Measurements from ENCODE around the gene PCDHGA9. TPM values are rescaled to one million over a fixed set of nuclear protein-coding genes. Genes with fewer than 3 reads are reported as not detected.
"Not testable (repeated sequence)": the region's sequence is repeated elsewhere in the genome, so short reads cannot be mapped to it uniquely, and the experiment has no call there.

PCDHGA9 gene
- total RNA-seq, 2 experiments from 2014 or later: 0.09 TPM; not detected in 1

DNA sequence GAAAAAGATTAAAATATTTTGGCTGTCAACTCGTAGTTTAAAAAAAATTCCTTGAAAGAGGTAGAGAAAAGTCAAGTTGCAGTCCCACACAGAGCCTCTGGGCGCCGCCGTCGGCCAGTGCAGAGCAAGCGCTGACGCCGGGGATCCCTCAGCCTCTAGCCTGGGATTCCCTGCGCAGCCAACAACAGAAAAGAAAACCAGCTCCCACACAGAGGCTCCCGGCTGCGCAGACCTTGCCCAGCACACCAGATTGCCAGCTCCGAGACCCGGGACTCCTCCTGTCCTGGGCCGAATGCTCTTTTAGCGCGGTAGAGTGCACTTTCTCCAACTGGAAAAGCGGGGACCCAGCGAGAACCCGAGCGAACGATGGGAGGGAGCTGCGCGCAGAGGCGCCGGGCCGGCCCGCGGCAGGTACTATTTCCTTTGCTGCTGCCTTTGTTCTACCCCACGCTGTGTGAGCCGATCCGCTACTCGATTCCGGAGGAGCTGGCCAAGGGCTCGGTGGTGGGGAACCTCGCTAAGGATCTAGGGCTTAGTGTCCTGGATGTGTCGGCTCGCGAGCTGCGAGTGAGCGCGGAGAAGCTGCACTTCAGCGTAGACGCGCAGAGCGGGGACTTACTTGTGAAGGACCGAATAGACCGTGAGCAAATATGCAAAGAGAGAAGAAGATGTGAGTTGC lies 15.1 kb downstream of the PCDHGA9 start, which contains the start of gene PCDHGB7:
Gene PCDHGB7 (plus strand): TSS at position 184 of the 679 bp plus-strand sequence. CDS start 183 bp downstream, at position 367.
- peaks cover 40% of the 10 kb centered on the region for H3K36me3 Mint-ChIP-seq (ENCODE audit: low read depth)
- peak within 1 kb of the TSS; percentile 62 for H3K4me3 Mint-ChIP-seq
- peaks cover 75% of the 10 kb centered on the region for H3K27me3 Mint-ChIP-seq
- peak; percentile 79 for DNase-seq
- H3K9me3 Mint-ChIP-seq (ENCODE audit: low read depth): peaks cover 29% of the 10 kb centered on the region
- H3K27ac Mint-ChIP-seq, H3K4me1 Mint-ChIP-seq, POLR2A ChIA-PET: not testable (repeated sequence)
- CTCF ChIA-PET: interaction anchor here (0.6 to 2.8 kb wide), 16 partner anchors 9 to 1314 kb away, joined by 3 to 10 read pairs (median 5); partner anchors contain the start of genes PCDHGA12, PCDHGA9 and PCDHGB6
- peak; percentile 75 for ATAC-seq
- intact Hi-C loops (cut with DNase I, micrococcal nuclease): loop anchor here (1.0 kb wide), 3 partner anchors 107 to 147 kb away; no protein-coding TSS in a partner anchor

DNA sequence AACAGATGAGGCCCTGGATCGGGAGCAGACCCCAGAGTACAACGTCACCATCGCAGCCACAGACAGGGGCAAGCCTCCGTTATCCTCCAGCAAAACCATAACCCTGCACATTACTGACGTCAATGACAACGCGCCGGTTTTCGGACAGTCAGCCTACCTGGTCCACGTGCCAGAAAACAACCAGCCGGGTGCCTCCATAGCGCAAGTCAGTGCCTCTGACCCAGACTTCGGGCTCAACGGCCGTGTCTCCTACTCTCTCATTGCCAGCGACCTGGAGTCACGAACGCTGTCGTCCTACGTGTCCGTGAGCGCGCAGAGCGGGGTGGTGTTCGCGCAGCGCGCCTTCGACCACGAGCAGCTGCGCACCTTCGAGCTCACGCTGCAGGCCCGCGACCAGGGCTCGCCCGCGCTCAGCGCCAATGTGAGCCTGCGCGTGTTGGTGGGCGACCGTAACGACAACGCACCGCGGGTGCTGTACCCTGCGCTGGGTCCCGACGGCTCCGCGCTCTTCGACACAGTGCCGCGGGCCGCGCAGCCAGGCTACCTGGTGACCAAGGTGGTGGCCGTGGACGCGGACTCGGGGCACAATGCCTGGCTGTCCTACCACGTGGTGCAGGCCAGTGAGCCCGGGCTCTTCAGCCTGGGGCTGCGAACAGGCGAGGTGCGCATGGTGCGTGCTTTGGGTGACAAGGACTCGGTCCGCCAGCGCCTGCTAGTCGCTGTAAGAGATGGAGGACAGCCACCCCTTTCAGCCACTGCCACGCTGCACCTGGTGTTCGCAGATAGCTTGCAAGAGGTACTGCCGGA lies 16.7 kb downstream of the PCDHGA9 start:
- Mint-ChIP-seq H3K4me1 (peaks cover 6% of the 10 kb centered on the region), H3K4me3 (no peak overlapping the region), H3K27me3 (peaks cover 70% of the 10 kb centered on the region), H3K36me3 (ENCODE audit: low read depth) (peaks cover 39% of the 10 kb centered on the region), H3K27ac (no peak overlapping the region), H3K9me3 (ENCODE audit: low read depth) (peaks cover 34% of the 10 kb centered on the region)
- no peak for DNase-seq
- ATAC-seq: no peak
- intact Hi-C loops (cut with DNase I, micrococcal nuclease): no loop called here
- CTCF ChIA-PET: interaction anchor here (0.6 to 3.3 kb wide), 7 partner anchors 11 to 145 kb away, joined by 3 to 11 read pairs (median 3); partner anchors contain the start of gene PCDHGA12
- POLR2A ChIA-PET: no interaction called here

DNA sequence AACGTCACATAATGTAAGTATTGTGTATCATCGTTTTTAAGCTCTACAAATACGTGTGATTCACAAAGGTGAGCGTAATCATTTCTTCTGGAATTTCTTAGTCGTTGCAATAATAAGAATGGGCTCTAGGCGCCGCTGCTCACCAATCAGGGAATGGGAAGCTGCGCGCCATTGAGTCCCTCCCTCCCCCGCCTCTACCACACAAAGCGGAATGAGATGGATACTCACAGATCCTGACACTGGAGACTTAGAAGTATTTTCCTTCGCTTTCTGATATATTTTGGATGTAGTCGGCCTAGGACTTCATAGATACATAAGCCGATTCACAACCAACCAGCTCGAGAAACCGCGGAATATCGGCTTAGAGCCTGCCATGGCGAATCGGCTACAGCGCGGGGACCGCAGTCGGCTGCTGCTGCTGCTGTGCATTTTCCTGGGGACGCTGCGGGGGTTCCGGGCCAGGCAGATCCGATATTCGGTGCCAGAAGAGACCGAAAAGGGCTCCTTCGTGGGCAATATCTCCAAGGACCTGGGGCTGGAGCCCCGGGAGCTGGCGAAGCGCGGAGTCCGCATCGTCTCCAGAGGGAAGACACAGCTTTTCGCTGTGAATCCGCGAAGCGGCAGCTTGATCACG lies 18.4 kb downstream of the PCDHGA9 start, which contains the start of gene PCDHGA11:
Gene PCDHGA11 (plus strand): TSS at position 197 of the 634 bp plus-strand sequence. CDS start 177 bp downstream, at position 374.
- CTCF ChIA-PET: interaction anchor here (0.6 to 3.3 kb wide), 34 partner anchors 8 to 635 kb away, joined by 3 to 32 read pairs (median 4); partner anchors contain the start of genes PCDHA1, PCDHB16, PCDHGA10 and PCDHGA12
- Mint-ChIP-seq H3K9me3 (ENCODE audit: low read depth) (peaks cover 34% of the 10 kb centered on the region), H3K4me3 (peak within 1 kb of the TSS; percentile 69), H3K4me1 (peaks cover 2% of the 10 kb centered on the region), H3K27me3 (peaks cover 70% of the 10 kb centered on the region), H3K36me3 (ENCODE audit: low read depth) (peaks cover 35% of the 10 kb centered on the region), H3K27ac (no peak within 1 kb of the TSS)
- POLR2A ChIA-PET: interaction anchor here (0.7 kb wide), 1 partner anchor 47 kb away, joined by 4 read pairs; no protein-coding TSS in a partner anchor
- intact Hi-C loops (cut with DNase I, micrococcal nuclease): loop anchor here (1.0 to 10.0 kb wide), 6 partner anchors 56 to 196 kb away; partner anchors contain the start of genes PCDHB14 (in 1 of the 2) and PCDHGC3 (in 1 of the 2)
- ATAC-seq: peak; percentile 57
- peak; percentile 75 for DNase-seq

DNA sequence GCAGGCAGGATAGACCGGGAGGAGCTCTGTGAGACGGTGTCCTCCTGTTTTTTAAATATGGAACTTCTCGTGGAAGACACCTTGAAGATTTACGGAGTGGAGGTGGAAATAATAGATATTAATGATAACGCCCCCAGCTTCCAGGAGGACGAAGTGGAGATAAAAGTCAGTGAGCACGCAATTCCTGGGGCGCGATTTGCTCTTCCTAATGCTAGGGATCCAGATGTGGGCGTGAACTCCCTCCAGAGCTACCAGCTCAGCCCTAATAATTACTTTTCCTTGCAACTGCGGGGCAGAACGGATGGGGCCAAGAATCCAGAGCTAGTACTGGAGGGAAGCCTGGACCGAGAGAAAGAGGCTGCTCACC lies 18.9 kb downstream of the PCDHGA9 start:
- ChIA-PET POLR2A (no interaction called here), CTCF (interaction anchor here (0.6 to 3.3 kb wide), 30 partner anchors 9 to 635 kb away, joined by 3 to 32 read pairs (median 5); partner anchors contain the start of genes PCDHA1, PCDHB16, PCDHGA10 and PCDHGA12)
- Mint-ChIP-seq H3K27me3 (peaks cover 71% of the 10 kb centered on the region), H3K9me3 (ENCODE audit: low read depth) (peaks cover 34% of the 10 kb centered on the region), H3K4me1 (peaks cover 2% of the 10 kb centered on the region), H3K27ac (no peak overlapping the region), H3K4me3 (peak overlapping the region; percentile 69), H3K36me3 (ENCODE audit: low read depth) (peaks cover 35% of the 10 kb centered on the region)
- no peak for DNase-seq
- intact Hi-C loops (cut with DNase I, micrococcal nuclease): loop anchor here (1.0 to 10.0 kb wide), 6 partner anchors 56 to 197 kb away; partner anchors contain the start of genes PCDHB14 (in 1 of the 2) and PCDHGC3 (in 1 of the 2)
- ATAC-seq: no peak

DNA sequence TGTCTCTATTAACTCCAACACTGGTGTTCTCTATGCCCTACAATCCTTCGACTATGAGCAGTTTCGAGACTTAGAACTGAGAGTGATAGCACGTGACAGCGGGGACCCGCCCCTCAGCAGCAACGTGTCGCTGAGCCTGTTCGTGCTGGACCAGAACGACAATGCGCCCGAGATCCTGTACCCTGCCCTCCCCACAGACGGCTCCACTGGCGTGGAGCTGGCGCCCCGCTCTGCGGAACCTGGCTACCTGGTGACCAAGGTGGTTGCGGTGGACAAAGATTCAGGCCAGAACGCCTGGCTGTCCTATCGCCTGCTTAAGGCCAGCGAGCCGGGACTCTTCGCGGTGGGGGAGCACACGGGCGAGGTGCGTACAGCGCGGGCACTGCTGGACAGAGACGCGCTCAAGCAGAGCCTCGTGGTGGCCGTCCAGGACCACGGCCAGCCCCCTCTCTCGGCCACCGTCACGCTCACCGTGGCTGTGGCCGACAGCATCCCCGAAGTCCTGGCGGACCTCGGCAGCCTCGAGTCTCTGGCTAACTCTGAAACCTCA lies 20.2 kb downstream of the PCDHGA9 start:
- peaks cover 37% of the 10 kb centered on the region for H3K9me3 Mint-ChIP-seq (ENCODE audit: low read depth)
- CTCF ChIA-PET: interaction anchor here (0.7 to 2.7 kb wide), 4 partner anchors 8 to 72 kb away, joined by 3 to 32 read pairs (median 12); partner anchors contain the start of genes PCDHGA10 and PCDHGA12
- POLR2A ChIA-PET: no interaction called here
- intact Hi-C loops (cut with DNase I, micrococcal nuclease): loop anchor here (5.0 to 10.0 kb wide), 3 partner anchors 54 to 198 kb away; partner anchors contain the start of genes PCDHB14 (in 1 of the 2) and PCDHGC3 (in 1 of the 2)
- DNase-seq: no peak
- no peak overlapping the region for H3K4me3 Mint-ChIP-seq
- no peak for ATAC-seq
- H3K27me3 Mint-ChIP-seq: peaks cover 76% of the 10 kb centered on the region
- H3K4me1 Mint-ChIP-seq: peaks cover 1% of the 10 kb centered on the region
- H3K27ac Mint-ChIP-seq: no peak overlapping the region
- H3K36me3 Mint-ChIP-seq (ENCODE audit: low read depth): peaks cover 37% of the 10 kb centered on the region

DNA sequence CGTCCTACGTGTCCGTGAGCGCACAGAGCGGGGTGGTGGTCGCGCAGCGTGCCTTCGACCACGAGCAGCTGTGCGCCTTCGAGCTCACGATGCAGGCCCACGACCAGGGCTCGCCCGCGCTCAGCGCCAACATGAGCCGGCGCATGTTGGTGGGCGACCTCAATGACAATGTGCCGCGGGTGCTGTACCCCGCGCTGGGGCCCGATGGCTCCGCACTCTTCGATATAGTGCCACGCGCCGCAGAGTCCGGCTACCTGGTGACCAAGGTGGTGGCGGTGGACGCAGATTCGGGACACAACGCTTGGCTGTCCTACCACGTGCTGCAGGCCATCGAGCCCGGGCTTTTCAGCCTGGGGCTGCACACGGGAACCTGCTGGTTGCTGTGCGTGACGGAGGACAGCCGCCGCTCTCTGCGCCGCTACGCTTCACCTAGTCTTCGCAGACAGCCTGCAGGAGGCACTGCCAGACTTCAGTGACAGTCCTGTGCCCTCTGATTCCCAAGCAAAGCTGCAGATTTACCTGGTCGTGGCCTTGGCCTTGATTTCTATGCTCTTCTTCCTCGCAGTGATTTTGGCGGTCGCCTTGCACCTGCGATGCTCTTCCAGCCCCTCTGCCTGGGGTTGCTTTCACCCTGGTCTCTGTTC lies 25.3 kb downstream of the PCDHGA9 start:
- H3K4me3 Mint-ChIP-seq: no peak overlapping the region
- peaks cover 17% of the 10 kb centered on the region for H3K4me1 Mint-ChIP-seq
- H3K36me3 Mint-ChIP-seq (ENCODE audit: low read depth): peaks cover 30% of the 10 kb centered on the region
- ChIA-PET POLR2A (no interaction called here), CTCF (interaction anchor here (0.5 to 1.2 kb wide), 5 partner anchors 15 to 552 kb away, joined by 3 to 4 read pairs (median 3); partner anchors contain the start of gene PCDHGA10)
- peak overlapping the region; percentile 21 for H3K27ac Mint-ChIP-seq
- DNase-seq (no peak), ATAC-seq (no peak)
- peaks cover 68% of the 10 kb centered on the region for H3K27me3 Mint-ChIP-seq
- intact Hi-C loops (cut with DNase I, micrococcal nuclease): loop anchor here (10.0 kb wide), 2 partner anchors 193 to 203 kb away; partner anchors contain the start of gene PCDHB14 (in 1 of the 2)
- H3K9me3 Mint-ChIP-seq (ENCODE audit: low read depth): peaks cover 31% of the 10 kb centered on the region

DNA sequence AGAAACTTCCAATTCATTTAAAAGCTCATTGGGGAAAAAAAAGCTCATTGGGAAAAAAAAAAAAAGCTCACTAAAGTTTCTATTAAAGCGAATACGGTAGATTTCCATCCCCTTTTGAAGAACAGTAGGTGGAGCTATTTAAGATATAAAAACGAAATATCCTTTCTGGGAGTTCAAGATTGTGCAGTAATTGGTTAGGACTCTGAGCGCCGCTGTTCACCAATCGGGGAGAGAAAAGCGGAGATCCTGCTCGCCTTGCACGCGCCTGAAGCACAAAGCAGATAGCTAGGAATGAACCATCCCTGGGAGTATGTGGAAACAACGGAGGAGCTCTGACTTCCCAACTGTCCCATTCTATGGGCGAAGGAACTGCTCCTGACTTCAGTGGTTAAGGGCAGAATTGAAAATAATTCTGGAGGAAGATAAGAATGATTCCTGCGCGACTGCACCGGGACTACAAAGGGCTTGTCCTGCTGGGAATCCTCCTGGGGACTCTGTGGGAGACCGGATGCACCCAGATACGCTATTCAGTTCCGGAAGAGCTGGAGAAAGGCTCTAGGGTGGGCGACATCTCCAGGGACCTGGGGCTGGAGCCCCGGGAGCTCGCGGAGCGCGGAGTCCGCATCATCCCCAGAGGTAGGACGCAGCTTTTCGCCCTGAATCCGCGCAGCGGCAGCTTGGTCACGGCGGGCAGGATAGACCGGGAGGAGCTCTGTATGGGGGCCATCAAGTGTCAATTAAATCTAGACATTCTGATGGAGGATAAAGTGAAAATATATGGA lies 27.9 kb downstream of the PCDHGA9 start, which contains the start of gene PCDHGA12:
Gene PCDHGA12 (plus strand): TSS at position 176 of the 782 bp plus-strand sequence. CDS start 253 bp downstream, at position 429.
- ChIA-PET CTCF (interaction anchor here (0.6 to 3.3 kb wide), 36 partner anchors 9 to 1247 kb away, joined by 3 to 32 read pairs (median 4); partner anchors contain the start of genes PCDHGA10, PCDHGA11, PCDHGA3 and PCDHGA4), POLR2A (interaction anchor here (0.7 kb wide), 2 partner anchors 27 to 54 kb away, joined by 3 to 5 read pairs; no protein-coding TSS in a partner anchor)
- intact Hi-C loops (cut with DNase I, micrococcal nuclease): loop anchor here (1.0 to 5.0 kb wide), 3 partner anchors 47 to 134 kb away; partner anchors contain the start of gene PCDHGC3 (in 1 of the 2)
- Mint-ChIP-seq H3K27ac (no peak within 1 kb of the TSS), H3K27me3 (peaks cover 69% of the 10 kb centered on the region), H3K4me1 (peaks cover 17% of the 10 kb centered on the region), H3K36me3 (ENCODE audit: low read depth) (peaks cover 31% of the 10 kb centered on the region), H3K9me3 (ENCODE audit: low read depth) (peaks cover 33% of the 10 kb centered on the region), H3K4me3 (peak within 1 kb of the TSS; percentile 45)
- DNase-seq: peak; percentile 68
- ATAC-seq: peak; percentile 73

DNA sequence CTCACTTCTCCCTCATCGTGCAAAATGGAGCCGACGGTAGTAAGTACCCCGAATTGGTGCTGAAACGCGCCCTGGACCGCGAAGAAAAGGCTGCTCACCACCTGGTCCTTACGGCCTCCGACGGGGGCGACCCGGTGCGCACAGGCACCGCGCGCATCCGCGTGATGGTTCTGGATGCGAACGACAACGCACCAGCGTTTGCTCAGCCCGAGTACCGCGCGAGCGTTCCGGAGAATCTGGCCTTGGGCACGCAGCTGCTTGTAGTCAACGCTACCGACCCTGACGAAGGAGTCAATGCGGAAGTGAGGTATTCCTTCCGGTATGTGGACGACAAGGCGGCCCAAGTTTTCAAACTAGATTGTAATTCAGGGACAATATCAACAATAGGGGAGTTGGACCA lies 28.7 kb downstream of the PCDHGA9 start:
- Mint-ChIP-seq H3K4me1 (peaks cover 17% of the 10 kb centered on the region), H3K27me3 (peaks cover 64% of the 10 kb centered on the region), H3K4me3 (peak overlapping the region; percentile 45), H3K27ac (no peak overlapping the region), H3K36me3 (ENCODE audit: low read depth) (peaks cover 31% of the 10 kb centered on the region), H3K9me3 (ENCODE audit: low read depth) (peaks cover 33% of the 10 kb centered on the region)
- peak; percentile 36 for ATAC-seq
- intact Hi-C loops (cut with DNase I, micrococcal nuclease): loop anchor here in 1 of 2 experiments (5.0 kb wide), 1 partner anchor 46 kb away; the partner anchor contains the start of gene PCDHGC3
- peak; percentile 33 for DNase-seq
- CTCF ChIA-PET: interaction anchor here (0.7 to 3.3 kb wide), 24 partner anchors 10 to 133 kb away, joined by 3 to 32 read pairs (median 6); partner anchors contain the start of genes PCDHGA10, PCDHGA11, PCDHGA3 and PCDHGA4
- POLR2A ChIA-PET: no interaction called here

DNA sequence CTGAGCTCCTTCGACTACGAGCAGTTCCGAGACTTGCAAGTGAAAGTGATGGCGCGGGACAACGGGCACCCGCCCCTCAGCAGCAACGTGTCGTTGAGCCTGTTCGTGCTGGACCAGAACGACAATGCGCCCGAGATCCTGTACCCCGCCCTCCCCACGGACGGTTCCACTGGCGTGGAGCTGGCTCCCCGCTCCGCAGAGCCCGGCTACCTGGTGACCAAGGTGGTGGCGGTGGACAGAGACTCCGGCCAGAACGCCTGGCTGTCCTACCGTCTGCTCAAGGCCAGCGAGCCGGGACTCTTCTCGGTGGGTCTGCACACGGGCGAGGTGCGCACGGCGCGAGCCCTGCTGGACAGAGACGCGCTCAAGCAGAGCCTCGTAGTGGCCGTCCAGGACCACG lies 29.7 kb downstream of the PCDHGA9 start:
- DNase-seq, H3K4me3 Mint-ChIP-seq, ATAC-seq, POLR2A ChIA-PET, H3K27ac Mint-ChIP-seq: not testable (repeated sequence)
- Mint-ChIP-seq H3K9me3 (ENCODE audit: low read depth) (peaks cover 31% of the 10 kb centered on the region), H3K27me3 (peaks cover 55% of the 10 kb centered on the region), H3K36me3 (ENCODE audit: low read depth) (peaks cover 27% of the 10 kb centered on the region), H3K4me1 (peaks cover 17% of the 10 kb centered on the region)
- CTCF ChIA-PET: interaction anchor here (0.7 to 3.3 kb wide), 4 partner anchors 11 to 92 kb away, joined by 3 to 32 read pairs (median 10); partner anchors contain the start of gene PCDHGA11
- intact Hi-C loops (cut with DNase I, micrococcal nuclease): loop anchor here in 1 of 2 experiments (5.0 kb wide), 1 partner anchor 45 kb away; the partner anchor contains the start of gene PCDHGC3
